Femur (tissue), 1 donor: ENCODE results near the gene ZC2HC1B.
"Not testable (repeated sequence)": the region's sequence is repeated elsewhere in the genome, so short reads cannot be mapped to it uniquely, and the experiment has no call there.

Source experiments
- DNase-seq: peaks from one replicate; pipeline ENCODE4 v3.0.0-alpha.2; 2017

Gene ZC2HC1B

GRCh38 chr6:143864234-143864633 lies at the start of gene ZC2HC1B:
ZC2HC1B (plus strand) TSS chr6:143864474; CDS start chr6:143864540, 66 bp downstream.
- DNase-seq = no peak

- no peak for DNase-seq
Observed at GRCh38 chr6:143817621-143818020, 46.7 kb upstream of the ZC2HC1B start.

GRCh38 chr6:143821359-143821758 lies 42.9 kb upstream of the ZC2HC1B start:
- no peak for DNase-seq

- DNase-seq = no peak
Observed at GRCh38 chr6:143822584-143823024, 41.7 kb upstream of the ZC2HC1B start.

GRCh38 chr6:143823548-143823947 lies 40.7 kb upstream of the ZC2HC1B start:
- no peak for DNase-seq

GRCh38 chr6:143828572-143828971 lies 35.7 kb upstream of the ZC2HC1B start:
- DNase-seq = no peak

- no peak for DNase-seq
Observed at GRCh38 chr6:143836150-143836549, 28.1 kb upstream of the ZC2HC1B start.

- DNase-seq = no peak
Observed at GRCh38 chr6:143838395-143838794, 25.9 kb upstream of the ZC2HC1B start.

GRCh38 chr6:143839196-143839595 lies 25.1 kb upstream of the ZC2HC1B start:
- no peak for DNase-seq

GRCh38 chr6:143840595-143841265 lies 23.5 kb upstream of the ZC2HC1B start:
- no peak for DNase-seq

- no peak for DNase-seq
Observed at GRCh38 chr6:143842461-143842901, 21.8 kb upstream of the ZC2HC1B start.

GRCh38 chr6:143842902-143843676 lies 21.2 kb upstream of the ZC2HC1B start, which contains the start of gene LTV1:
LTV1 (plus strand) TSS chr6:143843338; CDS start chr6:143843478, 140 bp downstream.
- DNase-seq = peak; percentile 99

- DNase-seq = no peak
Observed at GRCh38 chr6:143843677-143843999, 20.6 kb upstream of the ZC2HC1B start.

GRCh38 chr6:143844006-143844405 lies 20.3 kb upstream of the ZC2HC1B start:
- no peak for DNase-seq

- no peak for DNase-seq
Observed at GRCh38 chr6:143845033-143845432, 19.2 kb upstream of the ZC2HC1B start.

- not testable (repeated sequence) for DNase-seq
Observed at GRCh38 chr6:143851706-143852105, 12.6 kb upstream of the ZC2HC1B start.

GRCh38 chr6:143855057-143855456 lies 9.2 kb upstream of the ZC2HC1B start:
- DNase-seq = not testable (repeated sequence)

- DNase-seq = not testable (repeated sequence)
Observed at GRCh38 chr6:143856762-143857161, 7.5 kb upstream of the ZC2HC1B start.

GRCh38 chr6:143857651-143858050 lies 6.6 kb upstream of the ZC2HC1B start:
- DNase-seq = no peak

- DNase-seq = no peak
Observed at GRCh38 chr6:143859891-143860660, 4.2 kb upstream of the ZC2HC1B start.

- DNase-seq = no peak
Observed at GRCh38 chr6:143863771-143864170, 503 bp upstream of the ZC2HC1B start.

- DNase-seq = no peak
Observed at GRCh38 chr6:143867236-143867635, 3.0 kb downstream of the ZC2HC1B start.

GRCh38 chr6:143868808-143869207 lies 4.5 kb downstream of the ZC2HC1B start:
- DNase-seq = not testable (repeated sequence)
